ENCODE data around the gene CEMIP2. TPM values are rescaled to one million over a fixed set of nuclear protein-coding genes. Genes with fewer than 3 reads are reported as not detected.

The CEMIP2 gene
- total RNA-seq, 4 donors from 2014 or later: 7.6 to 34.5 (median 12.3) TPM

- Histone ChIP-seq H3K4me3 (no peak overlapping the region), H3K27ac (no peak overlapping the region), H3K27me3 (no peaks in the 10 kb centered on the region), H3K36me3 (no peaks in the 10 kb centered on the region), H3K4me1 (no peaks in the 10 kb centered on the region), H3K9me3 (no peaks in the 10 kb centered on the region)
- TF ChIP-seq POLR2A (IDR thresholded peaks at IDR 0.05) (no peak), CTCF (IDR thresholded peaks at IDR 0.05) (no peak)
- WGBS, 2 donors: 82 to 91% methylated on average over 1 of the region's 1 CpG
- intact Hi-C loops (cut with DNase I): no loop called here
- no peak for DNase-seq
Measured at GRCh38 chr9:71672573-71672972, 95.7 kb downstream of the CEMIP2 start.

- no peaks in the 10 kb centered on the region for H3K27me3 ChIP-seq
- H3K27ac ChIP-seq: no peak overlapping the region
- no peak for DNase-seq
- no peaks in the 10 kb centered on the region for H3K9me3 ChIP-seq
- TF ChIP-seq CTCF (IDR thresholded peaks at IDR 0.05) (no peak), POLR2A (IDR thresholded peaks at IDR 0.05) (no peak)
- H3K4me1 ChIP-seq: no peaks in the 10 kb centered on the region
- no peak overlapping the region for H3K4me3 ChIP-seq
- 78 to 80% methylated on average over 3 of the region's 3 CpGs for WGBS, 2 donors
- intact Hi-C loops (cut with DNase I): no loop called here
- H3K36me3 ChIP-seq: no peaks in the 10 kb centered on the region
Measured at GRCh38 chr9:71671289-71671688, 97.0 kb downstream of the CEMIP2 start.

GRCh38 chr9:71670121-71670520 is 98.2 kb downstream of the CEMIP2 start:
- DNase-seq: no peak
- TF ChIP-seq POLR2A (IDR thresholded peaks at IDR 0.05) (no peak), CTCF (IDR thresholded peaks at IDR 0.05) (no peak)
- no peak overlapping the region for H3K4me3 ChIP-seq
- intact Hi-C loops (cut with DNase I): no loop called here
- WGBS, 2 donors: 56 to 82% methylated on average over 1 of the region's 1 CpG
- no peaks in the 10 kb centered on the region for H3K4me1 ChIP-seq
- no peaks in the 10 kb centered on the region for H3K9me3 ChIP-seq
- H3K27ac ChIP-seq: no peak overlapping the region
- H3K27me3 ChIP-seq: no peaks in the 10 kb centered on the region
- no peaks in the 10 kb centered on the region for H3K36me3 ChIP-seq

- intact Hi-C loops (cut with DNase I): no loop called here
- Histone ChIP-seq H3K9me3 (no peaks in the 10 kb centered on the region), H3K27ac (no peak overlapping the region), H3K27me3 (no peaks in the 10 kb centered on the region), H3K36me3 (no peaks in the 10 kb centered on the region), H3K4me3 (no peak overlapping the region), H3K4me1 (no peaks in the 10 kb centered on the region)
- DNase-seq: no peak
- no peak for TF ChIP-seq CTCF (IDR thresholded peaks at IDR 0.05)
- no peak for TF ChIP-seq POLR2A (IDR thresholded peaks at IDR 0.05)
- WGBS, 2 donors: 68 to 73% methylated on average over 3 of the region's 3 CpGs
Measured at GRCh38 chr9:71669284-71669995, 98.9 kb downstream of the CEMIP2 start.

GRCh38 chr9:71668717-71669116 is 99.6 kb downstream of the CEMIP2 start:
- Histone ChIP-seq H3K27me3 (no peaks in the 10 kb centered on the region), H3K4me1 (peaks cover 0 to 2% (median 0%) of the 10 kb centered on the region in 3 donors), H3K9me3 (no peaks in the 10 kb centered on the region), H3K36me3 (no peaks in the 10 kb centered on the region), H3K4me3 (no peak overlapping the region), H3K27ac (no peak overlapping the region)
- 80 to 93% methylated on average over 2 of the region's 2 CpGs for WGBS, 2 donors
- intact Hi-C loops (cut with DNase I): no loop called here
- DNase-seq: no peak
- TF ChIP-seq CTCF (IDR thresholded peaks at IDR 0.05) (no peak), POLR2A (IDR thresholded peaks at IDR 0.05) (no peak)
